HEK293 (cell line): ENCODE results near the gene DSCAML1.
A peak's percentile ranks its signal among the peaks of the same experiment; 100 is the strongest.

ENCODE experiments used
- CTCF ChIA-PET: fragments of 350-600 bp; formaldehyde crosslinking; extraction: SDS; loops from one replicate; lab custom pipeline; 2021; ENCODE audit warnings: antibody characterized with exemption; lab: Yijun Ruan, JAX
- POLR2A ChIA-PET: fragments of 300-600 bp; formaldehyde crosslinking; extraction: SDS; loops from one replicate; lab custom pipeline; 2020; ENCODE audit warnings: antibody characterized with exemption, inconsistent platforms; lab: Yijun Ruan, JAX
- H3K27ac ChIP-seq: fragments of 200-500 bp; sonication (Bioruptor generic); 2 replicates; pipeline ENCODE4 v1.5.1; 2014; ENCODE audit warnings: low read depth, low read length, control low read depth, inconsistent platforms; ENCODE audit errors: extremely low read depth
- H3K36me3 ChIP-seq, 2 experiments: fragments of 200-500 bp in 1 of 2; sonication (Bioruptor generic) in 1 of 2; 1 replicate in 1 of 2; 2 replicates in 1 of 2; pipeline ENCODE4 v1.5.1; 2014 to 2017; ENCODE audit warnings: inconsistent platforms in 2 of 2, low read length in 2 of 2; ENCODE audit not compliant: control insufficient read depth in 2 of 2, insufficient read depth in 1 of 2
- H3K4me1 ChIP-seq: fragments of 200-500 bp; sonication (Bioruptor generic); 2 replicates; pipeline ENCODE4 v1.5.1; 2014; ENCODE audit warnings: mild to moderate bottlenecking, low read length, inconsistent platforms; ENCODE audit not compliant: control insufficient read depth, insufficient read depth
- H3K4me3 ChIP-seq: 2 replicates; pipeline ENCODE4 v1.5.1; 2011; ENCODE audit warnings: low read depth, mild to moderate bottlenecking, control low read depth, low read length, moderate library complexity
- H3K9me3 ChIP-seq: fragments of 200-500 bp; sonication (Bioruptor generic); 2 replicates; pipeline ENCODE4 v1.5.1; 2014; ENCODE audit warnings: low read depth, low read length, inconsistent platforms; ENCODE audit not compliant: control insufficient read depth, insufficient read depth
- ATF2 ChIP-seq: fragments of 450-650 bp; formaldehyde crosslinking; IDR thresholded peaks from 2 replicates; pipeline ENCODE4 v1.5.1; 2016; ENCODE audit warnings: missing biosample characterization, missing genetic modification characterization, low read depth
- EGR2 ChIP-seq: fragments of 450-650 bp; formaldehyde crosslinking; IDR thresholded peaks from 2 replicates; pipeline ENCODE4 v1.5.1; 2016; ENCODE audit warnings: low read depth, missing biosample characterization, missing genetic modification characterization
- HOXA7 ChIP-seq: sonication (generic); formaldehyde crosslinking; IDR thresholded peaks from 2 replicates; pipeline ENCODE4 v1.8.1; 2022; ENCODE audit warnings: missing genetic modification reagents, borderline replicate concordance
- HOXC10 ChIP-seq: sonication (generic); formaldehyde crosslinking; IDR thresholded peaks from 2 replicates; pipeline ENCODE4 v1.8.1; 2023; ENCODE audit warnings: mild to moderate bottlenecking, missing genetic modification reagents
- SCRT1 ChIP-seq: fragments of 450-650 bp; formaldehyde crosslinking; IDR thresholded peaks from 2 replicates; pipeline ENCODE4 v1.5.1; 2016; ENCODE audit warnings: missing biosample characterization, missing genetic modification characterization, borderline replicate concordance
- WT1 ChIP-seq: fragments of 450-650 bp; formaldehyde crosslinking; IDR thresholded peaks from 2 replicates; pipeline ENCODE4 v1.5.1; 2016; ENCODE audit warnings: missing biosample characterization, missing genetic modification characterization
- ZBTB8A ChIP-seq: fragments of 450-650 bp; formaldehyde crosslinking; IDR thresholded peaks from 2 replicates; pipeline ENCODE4 v1.5.1; 2016; ENCODE audit warnings: missing biosample characterization, missing genetic modification characterization
- ZNF121 ChIP-seq: fragments of 450-650 bp; formaldehyde crosslinking; IDR thresholded peaks from 2 replicates; pipeline ENCODE4 v1.5.1; 2016; ENCODE audit warnings: missing biosample characterization, missing genetic modification characterization
- ZNF132 ChIP-seq: fragments of 450-650 bp; formaldehyde crosslinking; IDR thresholded peaks from 2 replicates; pipeline ENCODE4 v1.5.1; 2017; ENCODE audit warnings: missing biosample characterization, missing genetic modification characterization, borderline replicate concordance
- ZNF211 ChIP-seq: fragments of 450-650 bp; formaldehyde crosslinking; IDR thresholded peaks from 2 replicates; pipeline ENCODE4 v1.5.1; 2016; ENCODE audit warnings: low read depth, missing biosample characterization, missing genetic modification characterization
- ZNF280C ChIP-seq: fragments of 450-650 bp; formaldehyde crosslinking; IDR thresholded peaks from 2 replicates; pipeline ENCODE4 v1.5.1; 2016; ENCODE audit warnings: missing biosample characterization, missing genetic modification characterization
- ZNF350 ChIP-seq: fragments of 450-650 bp; formaldehyde crosslinking; IDR thresholded peaks from 2 replicates; pipeline ENCODE4 v1.5.0; 2017; ENCODE audit warnings: missing biosample characterization, mild to moderate bottlenecking, missing genetic modification characterization
- ZNF394 ChIP-seq: fragments of 450-650 bp; formaldehyde crosslinking; IDR thresholded peaks from 2 replicates; pipeline ENCODE4 v1.5.1; 2016; ENCODE audit warnings: missing biosample characterization, missing genetic modification characterization, mild to moderate bottlenecking, moderate library complexity, borderline replicate concordance
- ZNF416 ChIP-seq: fragments of 450-650 bp; formaldehyde crosslinking; IDR thresholded peaks from 2 replicates; pipeline ENCODE4 v1.5.1; 2016; ENCODE audit warnings: missing biosample characterization, missing genetic modification characterization
- ZNF626 ChIP-seq: fragments of 450-650 bp; sonication (Bioruptor Pico); formaldehyde crosslinking; IDR thresholded peaks from 2 replicates; pipeline ENCODE4 v1.5.1; 2018; ENCODE audit warnings: missing biosample characterization, missing genetic modification characterization, inconsistent platforms
- ZNF791 ChIP-seq: fragments of 450-650 bp; formaldehyde crosslinking; IDR thresholded peaks from 2 replicates; pipeline ENCODE4 v1.5.1; 2016; ENCODE audit warnings: missing biosample characterization, missing genetic modification characterization
- TF ChIP-seq, protein P1 (sequence below): fragments of 450-650 bp; formaldehyde crosslinking; IDR thresholded peaks from 2 replicates; pipeline ENCODE4 v1.5.1; 2017; ENCODE audit warnings: missing biosample characterization, missing genetic modification characterization
- TF ChIP-seq, protein P2 (sequence below): fragments of 450-650 bp; formaldehyde crosslinking; IDR thresholded peaks from 2 replicates; pipeline ENCODE4 v1.5.1; 2017; ENCODE audit warnings: missing biosample characterization, missing genetic modification characterization
- TF ChIP-seq, protein P3 (sequence below): fragments of 450-650 bp; formaldehyde crosslinking; IDR thresholded peaks from 2 replicates; pipeline ENCODE4 v1.5.1; 2016; ENCODE audit warnings: missing biosample characterization, missing genetic modification characterization

The DSCAML1 gene

DNA sequence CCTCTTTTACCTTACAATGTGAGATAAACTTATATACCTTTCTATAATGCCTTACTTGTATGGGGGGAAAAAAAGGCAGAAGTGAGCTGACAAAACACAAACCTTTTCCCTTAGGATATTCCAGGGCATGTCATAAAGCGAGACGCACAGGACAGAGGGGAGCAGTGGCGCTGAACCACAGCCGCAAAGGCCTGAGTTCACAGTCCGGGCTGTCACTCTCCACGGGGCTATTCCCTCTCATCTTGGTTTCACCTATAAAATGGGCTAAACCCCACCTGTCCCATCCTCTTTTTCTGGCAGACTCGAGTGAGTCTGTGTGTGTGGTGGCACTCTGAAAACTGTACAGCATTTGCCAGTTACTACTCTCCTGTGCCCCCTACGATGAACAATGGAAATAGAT lies 41.9 kb upstream of the DSCAML1 start (continued):
- TF ChIP-seq SCRT1 (tag by site-specific recombination): no peak
- no peak for TF ChIP-seq ZBTB8A (tag by site-specific recombination)

DNA sequence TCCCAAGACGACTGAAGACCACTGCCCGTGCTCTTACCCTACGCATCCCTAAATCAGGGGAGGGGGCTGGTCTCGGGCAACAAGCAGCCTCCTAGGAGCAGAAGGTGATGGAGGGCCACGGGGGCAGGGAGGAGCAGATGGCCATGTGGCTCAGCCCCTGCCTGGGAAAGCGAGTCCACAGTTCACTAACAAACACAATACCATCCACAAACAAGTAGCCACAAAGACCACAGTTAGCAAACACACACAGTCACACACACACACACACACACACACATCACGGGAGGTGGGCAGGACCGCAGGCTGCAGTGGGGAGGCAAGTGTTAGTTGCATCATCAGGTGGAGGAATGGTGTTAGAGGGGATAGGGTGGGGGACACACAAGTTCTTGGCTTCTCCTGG lies 40.8 kb upstream of the DSCAML1 start:
- ChIA-PET CTCF (interaction anchor here (1.5 kb wide), 1 partner anchor 109 kb away, joined by 7 read pairs; no protein-coding TSS in a partner anchor), POLR2A (no interaction called here)
- no peaks in the 10 kb centered on the region for H3K4me1 ChIP-seq
- no peak overlapping the region for H3K27ac ChIP-seq
- no peaks in the 10 kb centered on the region for H3K9me3 ChIP-seq
- H3K36me3 ChIP-seq: no peaks in the 10 kb centered on the region
- no peak overlapping the region for H3K4me3 ChIP-seq
- TF ChIP-seq EGR2 (0 out of 2 replicates have a peak, but pooled peaks have one; percentile 23), ZNF350 (no peak), WT1 (no peak), HOXC10 (CRISPR knock-in tag) (no peak), ZNF280C (tag by site-specific recombination) (no peak)
- TF ChIP-seq, protein P1, sequence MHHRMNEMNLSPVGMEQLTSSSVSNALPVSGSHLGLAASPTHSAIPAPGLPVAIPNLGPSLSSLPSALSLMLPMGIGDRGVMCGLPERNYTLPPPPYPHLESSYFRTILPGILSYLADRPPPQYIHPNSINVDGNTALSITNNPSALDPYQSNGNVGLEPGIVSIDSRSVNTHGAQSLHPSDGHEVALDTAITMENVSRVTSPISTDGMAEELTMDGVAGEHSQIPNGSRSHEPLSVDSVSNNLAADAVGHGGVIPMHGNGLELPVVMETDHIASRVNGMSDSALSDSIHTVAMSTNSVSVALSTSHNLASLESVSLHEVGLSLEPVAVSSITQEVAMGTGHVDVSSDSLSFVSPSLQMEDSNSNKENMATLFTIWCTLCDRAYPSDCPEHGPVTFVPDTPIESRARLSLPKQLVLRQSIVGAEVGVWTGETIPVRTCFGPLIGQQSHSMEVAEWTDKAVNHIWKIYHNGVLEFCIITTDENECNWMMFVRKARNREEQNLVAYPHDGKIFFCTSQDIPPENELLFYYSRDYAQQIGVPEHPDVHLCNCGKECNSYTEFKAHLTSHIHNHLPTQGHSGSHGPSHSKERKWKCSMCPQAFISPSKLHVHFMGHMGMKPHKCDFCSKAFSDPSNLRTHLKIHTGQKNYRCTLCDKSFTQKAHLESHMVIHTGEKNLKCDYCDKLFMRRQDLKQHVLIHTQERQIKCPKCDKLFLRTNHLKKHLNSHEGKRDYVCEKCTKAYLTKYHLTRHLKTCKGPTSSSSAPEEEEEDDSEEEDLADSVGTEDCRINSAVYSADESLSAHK: no peak
- TF ChIP-seq, protein P2, sequence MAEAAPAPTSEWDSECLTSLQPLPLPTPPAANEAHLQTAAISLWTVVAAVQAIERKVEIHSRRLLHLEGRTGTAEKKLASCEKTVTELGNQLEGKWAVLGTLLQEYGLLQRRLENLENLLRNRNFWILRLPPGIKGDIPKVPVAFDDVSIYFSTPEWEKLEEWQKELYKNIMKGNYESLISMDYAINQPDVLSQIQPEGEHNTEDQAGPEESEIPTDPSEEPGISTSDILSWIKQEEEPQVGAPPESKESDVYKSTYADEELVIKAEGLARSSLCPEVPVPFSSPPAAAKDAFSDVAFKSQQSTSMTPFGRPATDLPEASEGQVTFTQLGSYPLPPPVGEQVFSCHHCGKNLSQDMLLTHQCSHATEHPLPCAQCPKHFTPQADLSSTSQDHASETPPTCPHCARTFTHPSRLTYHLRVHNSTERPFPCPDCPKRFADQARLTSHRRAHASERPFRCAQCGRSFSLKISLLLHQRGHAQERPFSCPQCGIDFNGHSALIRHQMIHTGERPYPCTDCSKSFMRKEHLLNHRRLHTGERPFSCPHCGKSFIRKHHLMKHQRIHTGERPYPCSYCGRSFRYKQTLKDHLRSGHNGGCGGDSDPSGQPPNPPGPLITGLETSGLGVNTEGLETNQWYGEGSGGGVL (tag by site-specific recombination): peak; percentile 45

GRCh38 chr11:117837070-117837776 lies 40.2 kb upstream of the DSCAML1 start:
- Histone ChIP-seq H3K27ac (no peak overlapping the region), H3K36me3 (no peaks in the 10 kb centered on the region), H3K4me3 (no peak overlapping the region), H3K9me3 (no peaks in the 10 kb centered on the region), H3K4me1 (no peaks in the 10 kb centered on the region)
- ChIA-PET POLR2A (no interaction called here), CTCF (interaction anchor here (1.5 kb wide), 1 partner anchor 110 kb away, joined by 7 read pairs; no protein-coding TSS in a partner anchor)
- TF ChIP-seq ATF2: no peak
- TF ChIP-seq, protein P1: no peak
- TF ChIP-seq ZNF394 (tag by site-specific recombination): no peak
- no peak for TF ChIP-seq HOXA7 (CRISPR knock-in tag)
- TF ChIP-seq ZNF132 (tag by site-specific recombination): no peak
- TF ChIP-seq ZNF121 (tag by site-specific recombination): no peak
- no peak for TF ChIP-seq ZNF416
- no peak for TF ChIP-seq ZNF626 (tag by site-specific recombination)
- TF ChIP-seq, protein P3, sequence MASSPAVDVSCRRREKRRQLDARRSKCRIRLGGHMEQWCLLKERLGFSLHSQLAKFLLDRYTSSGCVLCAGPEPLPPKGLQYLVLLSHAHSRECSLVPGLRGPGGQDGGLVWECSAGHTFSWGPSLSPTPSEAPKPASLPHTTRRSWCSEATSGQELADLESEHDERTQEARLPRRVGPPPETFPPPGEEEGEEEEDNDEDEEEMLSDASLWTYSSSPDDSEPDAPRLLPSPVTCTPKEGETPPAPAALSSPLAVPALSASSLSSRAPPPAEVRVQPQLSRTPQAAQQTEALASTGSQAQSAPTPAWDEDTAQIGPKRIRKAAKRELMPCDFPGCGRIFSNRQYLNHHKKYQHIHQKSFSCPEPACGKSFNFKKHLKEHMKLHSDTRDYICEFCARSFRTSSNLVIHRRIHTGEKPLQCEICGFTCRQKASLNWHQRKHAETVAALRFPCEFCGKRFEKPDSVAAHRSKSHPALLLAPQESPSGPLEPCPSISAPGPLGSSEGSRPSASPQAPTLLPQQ: no peak
- no peak for TF ChIP-seq ZNF211
- TF ChIP-seq ZNF791 (tag by site-specific recombination): no peak
